ENCODE results near the gene LEAP2. TPM values are rescaled to one million over a fixed set of nuclear protein-coding genes. Genes with fewer than 3 reads are reported as not detected.
A peak's percentile ranks its signal among the peaks of the same experiment; 100 is the strongest.

The LEAP2 gene
- total RNA-seq, 4 donors from 2014 or later, result 1.5 to 4.8 (median 2.9) TPM

DNA sequence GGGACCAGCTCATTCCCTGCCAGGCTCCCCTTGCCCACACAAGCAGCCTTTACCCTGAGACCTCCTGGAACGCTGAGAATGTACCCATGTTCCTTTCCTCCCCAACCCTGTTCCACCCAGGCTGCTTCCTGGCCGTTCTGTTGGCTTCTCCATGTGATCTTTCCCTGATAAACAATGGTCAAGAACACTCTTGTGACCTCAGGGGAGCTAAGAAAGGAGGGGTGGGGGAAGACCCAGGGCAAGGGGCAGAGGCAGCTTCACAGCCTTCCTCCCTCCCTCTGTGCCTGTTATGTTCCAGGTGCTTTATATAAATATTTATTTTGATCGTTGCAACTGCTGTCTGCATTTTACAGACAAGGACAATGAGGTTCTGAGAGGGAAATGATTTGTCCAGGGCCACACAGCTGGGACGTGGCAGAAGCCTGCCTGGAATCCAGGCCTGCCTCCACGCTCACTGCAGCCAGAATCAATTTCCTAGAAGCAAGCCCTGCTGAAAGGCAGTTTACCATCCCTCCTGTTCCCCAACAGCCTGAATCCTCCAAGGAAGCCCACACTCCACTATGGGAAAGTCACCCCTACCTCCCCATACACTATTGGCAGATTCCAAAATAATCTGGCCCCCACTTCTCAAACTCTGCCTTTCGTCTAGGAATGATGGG is 46.9 kb upstream of the LEAP2 start:
- WGBS, 2 donors, result 81 to 83% methylated on average over 6 of the region's 6 CpGs
- intact Hi-C loops (cut with DNase I), result loop anchor here (5.0 to 10.0 kb wide), 4 partner anchors 46 to 442 kb away; partner anchors contain the start of genes CCNI2 and LEAP2
- no peak overlapping the region for H3K27ac ChIP-seq

DNA sequence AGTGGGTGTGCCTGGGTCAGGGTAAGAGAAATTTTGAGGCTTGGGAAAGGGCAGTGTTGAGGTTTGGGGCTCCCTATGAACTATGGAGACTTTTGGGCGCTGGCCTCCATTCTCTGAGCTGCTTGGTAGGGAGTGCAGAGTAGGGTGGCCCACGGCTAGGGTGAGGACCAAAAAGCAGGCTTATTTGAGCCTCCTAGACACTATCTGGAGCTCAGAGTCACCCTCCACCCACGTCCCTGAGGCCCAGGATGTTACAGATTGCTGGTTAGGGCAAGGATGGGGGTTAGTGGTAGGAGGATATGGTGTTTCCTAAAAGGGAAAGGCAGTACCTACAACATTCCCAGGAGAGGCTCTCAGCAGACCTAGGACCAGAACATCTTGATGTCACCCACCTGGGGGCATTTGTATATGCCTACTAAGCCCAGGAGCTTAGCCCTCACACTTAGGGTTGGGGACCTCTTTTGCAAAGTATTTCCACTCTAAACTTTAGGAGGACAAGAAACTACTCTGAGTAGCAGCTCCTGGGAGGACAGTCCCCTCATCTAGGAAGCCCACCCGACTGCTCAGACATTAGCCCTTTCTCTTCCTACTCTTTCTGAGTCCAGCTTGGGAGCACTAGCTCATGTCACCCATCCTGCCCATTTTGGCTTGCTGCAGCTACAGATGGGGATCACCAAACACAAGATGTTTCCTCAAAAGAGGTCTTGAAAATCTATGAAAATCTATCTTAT is 45.4 kb upstream of the LEAP2 start:
- no peak overlapping the region for H3K27ac ChIP-seq
- H3K9me3 ChIP-seq, result no peaks in the 10 kb centered on the region
- WGBS, 2 donors, result 87 to 88% methylated on average over 4 of the region's 4 CpGs
- intact Hi-C loops (cut with DNase I), result loop anchor here (5.0 to 10.0 kb wide), 4 partner anchors 44 to 443 kb away; partner anchors contain the start of genes CCNI2 and LEAP2
- no peak for DNase-seq
- peaks cover 10 to 16% of the 10 kb centered on the region in 2 donors for H3K4me1 ChIP-seq
- H3K4me3 ChIP-seq (replicated peaks in 1 of 3), result no peak overlapping the region
- H3K36me3 ChIP-seq, result no peaks in the 10 kb centered on the region
- no peaks in the 10 kb centered on the region for H3K27me3 ChIP-seq
- no peak for TF ChIP-seq POLR2A (IDR thresholded peaks at IDR 0.05)
- TF ChIP-seq, protein P1, sequence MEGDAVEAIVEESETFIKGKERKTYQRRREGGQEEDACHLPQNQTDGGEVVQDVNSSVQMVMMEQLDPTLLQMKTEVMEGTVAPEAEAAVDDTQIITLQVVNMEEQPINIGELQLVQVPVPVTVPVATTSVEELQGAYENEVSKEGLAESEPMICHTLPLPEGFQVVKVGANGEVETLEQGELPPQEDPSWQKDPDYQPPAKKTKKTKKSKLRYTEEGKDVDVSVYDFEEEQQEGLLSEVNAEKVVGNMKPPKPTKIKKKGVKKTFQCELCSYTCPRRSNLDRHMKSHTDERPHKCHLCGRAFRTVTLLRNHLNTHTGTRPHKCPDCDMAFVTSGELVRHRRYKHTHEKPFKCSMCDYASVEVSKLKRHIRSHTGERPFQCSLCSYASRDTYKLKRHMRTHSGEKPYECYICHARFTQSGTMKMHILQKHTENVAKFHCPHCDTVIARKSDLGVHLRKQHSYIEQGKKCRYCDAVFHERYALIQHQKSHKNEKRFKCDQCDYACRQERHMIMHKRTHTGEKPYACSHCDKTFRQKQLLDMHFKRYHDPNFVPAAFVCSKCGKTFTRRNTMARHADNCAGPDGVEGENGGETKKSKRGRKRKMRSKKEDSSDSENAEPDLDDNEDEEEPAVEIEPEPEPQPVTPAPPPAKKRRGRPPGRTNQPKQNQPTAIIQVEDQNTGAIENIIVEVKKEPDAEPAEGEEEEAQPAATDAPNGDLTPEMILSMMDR (IDR thresholded peaks at IDR 0.05), result no peak

More for the DNA sequence above, 46.9 kb upstream of the LEAP2 start:
- Histone ChIP-seq H3K4me3 (replicated peaks in 1 of 3) (no peak overlapping the region), H3K27me3 (no peaks in the 10 kb centered on the region), H3K4me1 (peaks cover 13 to 22% of the 10 kb centered on the region in 2 donors), H3K9me3 (no peaks in the 10 kb centered on the region), H3K36me3 (no peaks in the 10 kb centered on the region)
- DNase-seq, result no peak
- TF ChIP-seq, protein P1 (IDR thresholded peaks at IDR 0.05), result no peak
- no peak for TF ChIP-seq POLR2A (IDR thresholded peaks at IDR 0.05)

DNA sequence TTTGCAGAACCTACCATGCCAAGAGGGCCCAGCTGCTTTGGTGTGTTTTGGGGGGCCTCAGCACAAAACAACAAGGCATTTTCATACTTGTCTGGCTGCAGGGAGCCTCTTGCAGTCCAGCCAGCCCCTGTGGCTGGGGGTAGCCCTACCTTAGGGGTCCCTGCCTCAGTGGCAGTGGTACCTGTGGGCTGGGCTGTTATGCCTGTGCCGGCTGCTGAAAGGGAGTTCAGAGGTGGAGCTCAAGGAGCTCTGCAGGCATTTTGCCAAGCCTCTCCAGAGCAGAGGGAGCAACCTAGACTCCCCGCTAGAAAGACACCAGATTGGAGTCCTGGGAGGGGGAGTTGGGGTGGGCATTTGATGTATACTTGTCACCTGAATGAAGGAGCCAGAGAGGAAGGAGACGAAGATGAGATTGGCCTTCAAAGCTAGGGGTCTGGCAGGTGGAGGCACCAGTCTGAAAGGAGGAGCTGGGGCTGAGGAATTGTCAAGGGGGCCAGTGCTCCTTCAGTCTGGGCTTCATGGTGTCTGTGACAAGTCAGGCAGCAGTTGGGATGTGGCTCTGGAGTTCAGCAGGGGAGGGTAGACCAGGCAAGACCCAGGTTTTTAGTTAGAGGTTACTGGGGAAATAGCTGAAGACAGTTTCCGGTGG is 44.5 kb upstream of the LEAP2 start:
- no peak for TF ChIP-seq POLR2A (IDR thresholded peaks at IDR 0.05)
- TF ChIP-seq, protein P1 (IDR thresholded peaks at IDR 0.05), result no peak
- Histone ChIP-seq H3K4me3 (replicated peaks in 1 of 3) (no peak overlapping the region), H3K36me3 (no peaks in the 10 kb centered on the region), H3K4me1 (peaks cover 10 to 16% of the 10 kb centered on the region in 2 donors), H3K9me3 (no peaks in the 10 kb centered on the region), H3K27ac (no peak overlapping the region), H3K27me3 (no peaks in the 10 kb centered on the region)
- 55 to 57% methylated on average over 4 of the region's 4 CpGs for WGBS, 2 donors
- intact Hi-C loops (cut with DNase I), result loop anchor here (5.0 to 10.0 kb wide), 4 partner anchors 43 to 444 kb away; partner anchors contain the start of genes CCNI2 and LEAP2
- DNase-seq, result peak; percentile 61 to 62

DNA sequence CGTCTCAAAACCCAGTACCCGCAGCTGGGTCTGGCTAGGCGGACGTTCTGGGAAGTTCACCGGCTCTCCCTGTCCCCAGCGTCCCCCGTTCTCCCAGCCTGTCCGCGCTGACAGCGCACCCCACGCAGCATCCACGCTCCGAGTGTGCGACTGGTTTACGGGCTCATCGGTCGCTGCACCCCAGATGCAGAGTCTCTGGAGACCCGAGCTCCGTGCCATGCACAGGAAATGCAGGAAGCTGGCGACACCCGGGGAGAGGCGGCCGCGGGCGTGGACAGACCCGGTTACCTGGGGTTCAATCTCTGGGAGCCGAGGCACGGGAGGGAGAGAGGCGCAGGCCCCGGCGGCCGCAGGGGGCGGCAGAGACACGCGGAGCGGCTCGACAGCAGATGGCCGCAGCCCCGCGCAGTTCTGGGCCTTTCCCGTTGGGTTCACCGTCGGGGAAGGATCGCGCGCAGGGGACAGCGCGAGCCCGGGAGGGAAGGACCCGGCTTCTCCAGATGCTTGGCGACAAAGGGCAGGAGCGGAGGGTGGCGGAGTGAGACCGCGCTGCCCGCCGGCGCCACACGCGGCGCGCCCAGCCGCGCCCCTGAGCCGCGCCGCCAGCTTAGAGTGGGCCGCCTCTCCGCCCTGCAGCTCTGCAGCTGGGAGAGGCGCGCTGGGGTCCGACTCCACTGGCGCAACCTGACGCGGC is 43.6 kb upstream of the LEAP2 start:
- H3K27me3 ChIP-seq, result no peaks in the 10 kb centered on the region

More for the DNA sequence above, 43.6 kb upstream of the LEAP2 start:
- peak overlapping the region; percentile 11 to 84 (median 78) for H3K27ac ChIP-seq
- intact Hi-C loops (cut with DNase I), result loop anchor here (5.0 to 10.0 kb wide), 4 partner anchors 42 to 445 kb away; partner anchors contain the start of genes CCNI2 and LEAP2
- WGBS, 2 donors, result 14 to 60% methylated on average over 1 to 13 of the region's 75 CpGs
- TF ChIP-seq, protein P1 (IDR thresholded peaks at IDR 0.05), result peak; percentile 49 to 92 (median 76)
- TF ChIP-seq POLR2A (IDR thresholded peaks at IDR 0.05), result no peak
- DNase-seq, result peak; percentile 72 to 77
- H3K36me3 ChIP-seq, result no peaks in the 10 kb centered on the region
- peak overlapping the region; percentile 63 to 84 (median 67) for H3K4me3 ChIP-seq (replicated peaks in 1 of 3)
- peaks cover 10 to 16% of the 10 kb centered on the region in 2 donors for H3K4me1 ChIP-seq
- H3K9me3 ChIP-seq, result no peaks in the 10 kb centered on the region
